ENCODE data around the gene SLC25A44.

DNA sequence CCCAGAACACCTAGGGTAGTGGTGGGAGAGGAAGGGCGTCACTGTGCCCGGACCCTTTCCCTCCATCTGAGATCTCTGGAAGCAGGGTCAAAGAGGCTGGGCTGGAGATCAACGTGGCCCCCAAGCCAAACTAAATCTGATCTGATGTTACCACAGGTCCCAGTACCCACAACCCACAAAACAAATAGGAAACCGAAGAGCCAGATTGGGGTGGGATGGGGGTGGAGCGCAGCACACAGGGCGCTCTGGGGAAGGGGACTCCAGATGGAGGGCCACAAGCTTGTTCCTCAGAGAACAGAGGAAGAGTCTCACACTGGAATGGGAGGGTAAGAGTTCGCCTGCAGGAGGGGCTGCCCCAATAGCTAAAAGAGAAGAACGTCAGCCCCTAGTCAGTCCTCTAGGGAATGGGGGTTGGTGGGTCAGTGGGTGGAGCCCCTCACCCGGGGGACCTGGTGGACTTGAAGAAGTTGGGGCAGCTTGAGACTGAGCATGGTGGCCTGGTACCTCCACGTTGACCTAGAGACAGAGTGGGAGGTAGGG lies 52.4 kb downstream of the SLC25A44 start:
- TF ChIP-seq, protein P1, sequence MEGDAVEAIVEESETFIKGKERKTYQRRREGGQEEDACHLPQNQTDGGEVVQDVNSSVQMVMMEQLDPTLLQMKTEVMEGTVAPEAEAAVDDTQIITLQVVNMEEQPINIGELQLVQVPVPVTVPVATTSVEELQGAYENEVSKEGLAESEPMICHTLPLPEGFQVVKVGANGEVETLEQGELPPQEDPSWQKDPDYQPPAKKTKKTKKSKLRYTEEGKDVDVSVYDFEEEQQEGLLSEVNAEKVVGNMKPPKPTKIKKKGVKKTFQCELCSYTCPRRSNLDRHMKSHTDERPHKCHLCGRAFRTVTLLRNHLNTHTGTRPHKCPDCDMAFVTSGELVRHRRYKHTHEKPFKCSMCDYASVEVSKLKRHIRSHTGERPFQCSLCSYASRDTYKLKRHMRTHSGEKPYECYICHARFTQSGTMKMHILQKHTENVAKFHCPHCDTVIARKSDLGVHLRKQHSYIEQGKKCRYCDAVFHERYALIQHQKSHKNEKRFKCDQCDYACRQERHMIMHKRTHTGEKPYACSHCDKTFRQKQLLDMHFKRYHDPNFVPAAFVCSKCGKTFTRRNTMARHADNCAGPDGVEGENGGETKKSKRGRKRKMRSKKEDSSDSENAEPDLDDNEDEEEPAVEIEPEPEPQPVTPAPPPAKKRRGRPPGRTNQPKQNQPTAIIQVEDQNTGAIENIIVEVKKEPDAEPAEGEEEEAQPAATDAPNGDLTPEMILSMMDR (IDR thresholded peaks at IDR 0.05 in 4 of 5, conservative IDR thresholded peaks at IDR 0.05 in 1 of 5), result no peak
- no peak for TF ChIP-seq POLR2A (IDR thresholded peaks at IDR 0.05)

All from gastrocnemius medialis (tissue), 4 donors.